Stimulated activated CD4-positive, alpha-beta T cell treated with anti-CD3 and anti-CD28 coated beads, Interleukin-12 subunit alpha, Interleukin-12 subunit beta, amount 100 ng/mL, for 48 hours (primary cell): Measurements from ENCODE around the gene MTARC1.

Source experiments
- DNase-seq, 3 donors: peaks; one replicate each; pipeline ENCODE4 v3.0.0-alpha.2; 2020; ENCODE audit warnings: low read depth in 2 of 3, low spot score in 1 of 3

The MTARC1 gene

GRCh38 chr1:220804202-220804586 is 17.5 kb downstream of the MTARC1 start:
- DNase-seq, result no peak

- no peak for DNase-seq
These were observed 19.7 kb downstream of the MTARC1 start for GRCh38 chr1:220806408-220806807.

DNA sequence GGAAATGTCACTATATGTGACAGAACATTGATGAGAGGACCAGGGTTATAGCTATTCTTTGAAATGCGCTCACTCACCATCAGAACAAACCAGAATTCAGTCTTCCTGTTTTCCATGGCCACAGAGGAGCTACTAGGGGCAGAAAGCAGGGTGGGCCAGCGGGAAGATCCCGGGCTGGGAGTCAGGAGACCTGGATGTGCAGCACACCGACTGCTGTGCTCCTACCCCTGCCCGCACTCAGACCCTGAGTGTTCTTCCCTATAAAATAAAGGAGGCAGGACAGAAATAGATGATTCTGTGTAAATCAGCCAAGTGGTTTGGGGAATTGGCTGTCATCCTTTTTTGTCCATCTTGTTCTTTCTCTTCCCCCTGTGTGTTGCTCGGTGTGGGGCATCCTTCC is 21.0 kb downstream of the MTARC1 start:
- DNase-seq, result no peak

- no peak for DNase-seq
These were observed 21.9 kb downstream of the MTARC1 start for GRCh38 chr1:220808345-220809186.

DNA sequence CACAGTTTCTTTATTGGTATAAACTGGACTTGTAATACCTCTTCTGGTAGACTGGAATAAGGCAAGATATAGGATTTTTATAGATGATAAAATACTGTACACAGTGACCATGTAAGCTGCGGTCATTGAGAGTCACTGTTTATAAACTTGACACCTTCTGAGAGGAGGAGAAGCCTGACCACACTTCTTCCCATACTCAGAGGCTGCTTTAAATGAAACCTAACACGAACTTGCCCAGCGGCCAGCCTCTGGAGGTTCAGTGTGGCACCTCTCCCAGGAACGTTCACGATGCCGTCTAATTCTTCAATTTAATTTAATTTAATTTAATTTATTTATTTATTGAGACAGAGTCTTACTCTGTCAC is 22.5 kb downstream of the MTARC1 start:
- DNase-seq, result no peak

DNA sequence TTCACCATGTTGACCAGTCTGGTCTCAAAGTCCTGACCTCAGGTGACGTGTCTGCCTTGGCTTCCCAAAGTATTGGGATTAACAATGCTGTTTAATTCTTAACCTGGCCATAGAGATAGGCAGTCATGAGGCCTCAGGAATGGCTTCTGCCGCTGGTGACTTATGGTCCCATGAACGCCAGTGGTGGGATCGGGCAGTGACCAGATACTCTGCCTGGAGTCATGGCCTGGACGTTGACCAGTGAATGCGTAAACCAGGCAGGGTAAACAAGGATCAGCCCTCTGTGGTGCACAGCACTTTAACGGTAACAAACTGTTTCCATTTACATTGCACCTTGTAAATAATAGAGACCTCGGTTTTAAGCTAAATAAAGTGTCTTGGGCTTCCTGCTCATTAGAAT is 23.0 kb downstream of the MTARC1 start:
- DNase-seq, result no peak

GRCh38 chr1:220810179-220810653 is 23.5 kb downstream of the MTARC1 start:
- peak; percentile 42 to 55 (median 53) for DNase-seq

DNA sequence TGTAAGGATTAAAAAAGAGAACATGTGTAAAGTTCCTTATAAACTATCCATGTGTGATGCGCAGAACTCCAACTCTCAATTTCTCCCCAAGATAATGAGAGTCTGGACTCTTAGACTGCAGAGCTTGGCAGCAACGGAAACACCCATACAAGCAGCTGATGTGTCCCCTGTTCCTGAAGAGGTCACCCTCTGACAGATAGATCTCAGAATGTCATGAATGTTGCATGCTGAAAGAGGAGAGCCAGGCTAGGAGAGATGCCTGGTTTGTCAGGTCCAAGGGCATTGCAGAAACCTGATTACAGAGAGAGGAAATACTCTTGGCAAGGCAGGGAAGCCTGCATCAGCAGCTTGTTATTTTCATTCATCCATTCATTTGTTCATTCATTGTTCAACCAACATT is 24.2 kb downstream of the MTARC1 start:
- no peak for DNase-seq

DNA sequence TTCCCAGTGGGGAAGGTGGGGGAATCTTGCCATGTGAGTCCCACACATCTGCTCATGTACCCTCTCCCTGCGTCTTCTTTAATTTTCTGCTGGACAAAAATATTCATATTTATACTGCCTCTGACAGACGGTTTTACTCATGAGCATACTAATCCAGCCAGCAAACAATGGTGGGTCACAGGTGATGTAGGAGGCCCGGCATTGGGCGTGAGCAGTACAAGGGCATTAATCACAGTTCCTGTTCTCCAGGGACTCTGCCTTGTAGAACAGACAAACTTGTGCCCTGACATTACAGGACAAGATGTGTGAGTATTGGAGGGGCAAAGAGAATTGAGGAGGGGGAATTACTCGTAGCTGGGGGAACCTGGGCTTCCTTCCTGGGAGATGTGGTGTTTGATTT is 25.0 kb downstream of the MTARC1 start:
- no peak for DNase-seq

DNA sequence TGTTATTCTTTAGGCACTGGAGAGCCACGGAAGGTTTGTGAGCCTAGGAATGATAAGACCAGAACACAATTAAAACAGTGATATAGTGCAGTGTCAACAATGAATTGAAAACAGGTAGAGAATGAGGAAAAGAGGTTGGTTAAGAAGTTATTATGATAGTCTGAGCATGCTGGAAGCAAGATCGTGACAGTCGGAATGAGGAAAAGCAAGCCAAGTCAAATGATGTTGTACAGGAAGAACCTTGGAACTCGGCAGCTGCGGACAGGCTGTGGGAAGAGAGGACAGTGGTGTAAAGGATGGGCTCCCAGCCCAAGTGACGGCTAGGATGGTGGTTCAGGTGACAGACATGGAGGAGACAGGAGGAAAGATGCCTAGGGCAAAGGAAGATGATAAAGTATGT is 25.6 kb downstream of the MTARC1 start:
- DNase-seq, result no peak

- DNase-seq, result no peak
These were observed 26.3 kb downstream of the MTARC1 start for GRCh38 chr1:220813013-220813412.

DNA sequence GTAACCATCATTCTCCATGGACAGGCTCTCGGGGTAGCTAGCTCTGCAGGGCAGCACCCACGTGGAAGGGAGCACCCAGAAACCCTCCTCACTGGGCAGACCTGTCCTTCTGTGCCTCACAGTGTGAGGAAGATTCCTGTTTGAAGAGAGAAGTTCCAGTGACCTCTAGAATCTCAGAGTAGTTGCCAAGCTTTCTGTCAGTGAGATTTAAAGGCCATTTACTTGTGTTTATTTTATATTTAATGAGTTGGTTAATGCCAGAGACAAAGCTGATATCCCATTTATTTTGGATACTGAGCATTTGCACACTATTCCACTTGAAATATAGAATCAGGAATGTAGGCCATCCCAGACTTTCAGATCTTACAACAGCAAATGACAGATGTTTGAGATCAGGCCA is 28.7 kb downstream of the MTARC1 start:
- DNase-seq, result no peak

GRCh38 chr1:220817907-220818306 is 31.2 kb downstream of the MTARC1 start:
- DNase-seq, result no peak

GRCh38 chr1:220818421-220819173 is 31.9 kb downstream of the MTARC1 start:
- no peak for DNase-seq

DNA sequence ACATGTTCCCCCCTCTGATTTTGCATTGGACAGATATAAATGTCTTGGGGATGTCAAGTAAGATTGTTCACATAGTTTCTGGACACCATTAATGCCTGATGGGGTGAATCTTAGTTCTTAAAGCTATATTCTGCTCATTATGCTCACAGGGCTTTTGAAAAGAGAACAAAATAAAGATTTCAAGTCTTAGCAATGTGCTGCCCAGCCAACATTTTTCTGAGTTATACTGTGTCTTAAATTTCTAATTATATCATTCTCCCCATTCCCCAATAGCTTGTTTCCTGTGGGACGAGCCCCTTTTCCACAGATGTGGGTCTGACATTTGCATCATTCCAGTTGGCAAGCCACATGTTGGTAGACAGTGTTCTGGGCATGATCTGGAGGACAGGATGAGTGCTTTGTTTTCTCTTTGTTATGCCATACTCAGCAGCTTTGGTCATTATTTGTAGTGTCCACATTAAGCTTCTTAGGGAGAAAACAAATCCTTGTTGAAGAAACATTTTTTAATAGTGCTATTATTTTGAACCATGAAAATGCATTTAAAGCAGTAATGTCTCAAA is 32.8 kb downstream of the MTARC1 start:
- no peak for DNase-seq

DNA sequence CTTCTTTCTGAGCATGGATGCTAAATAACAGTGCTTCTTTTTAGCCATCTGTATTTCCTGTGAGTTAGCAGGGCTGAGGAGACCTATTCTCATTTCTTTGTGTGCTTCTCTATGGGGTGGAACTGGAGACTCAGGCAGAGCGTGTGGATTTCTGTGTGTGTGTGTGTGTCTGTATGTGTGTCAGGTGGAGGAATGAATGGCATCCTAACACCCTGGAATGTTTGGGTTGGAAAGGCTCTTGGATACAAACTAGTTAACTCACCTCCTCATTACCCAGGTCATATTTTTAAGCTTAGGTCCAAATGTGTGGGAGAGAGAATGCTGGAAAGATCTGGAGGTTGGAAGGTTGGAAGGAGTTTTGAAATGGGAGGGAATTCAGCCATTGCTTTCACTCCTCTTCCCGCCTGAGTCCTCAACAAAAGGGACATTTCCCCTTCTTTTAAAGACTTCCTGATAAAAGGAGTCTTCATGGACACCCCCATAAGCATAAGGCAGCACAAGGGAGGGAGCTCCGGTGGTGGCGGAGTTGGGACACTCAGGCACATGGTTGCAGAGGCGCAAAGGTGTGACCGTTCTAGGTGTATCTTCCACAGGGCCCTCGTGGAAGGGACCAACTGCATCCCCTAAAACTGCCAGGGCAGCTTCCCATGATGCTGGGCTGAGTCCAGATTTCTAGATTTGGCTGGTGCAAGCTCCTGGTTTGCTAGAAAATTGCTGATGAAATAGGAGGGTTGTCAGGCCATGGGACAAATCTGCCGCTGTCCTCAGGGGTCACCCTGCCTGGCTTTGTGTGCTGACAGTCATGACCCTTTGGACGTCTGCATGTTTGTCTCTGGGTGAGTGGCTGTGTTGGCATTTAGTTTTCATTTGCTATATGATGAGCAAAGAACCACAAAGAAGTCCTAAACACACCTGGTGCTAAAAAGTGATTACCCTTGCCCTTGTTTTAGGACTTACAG is 37.6 kb downstream of the MTARC1 start:
- no peak for DNase-seq

DNA sequence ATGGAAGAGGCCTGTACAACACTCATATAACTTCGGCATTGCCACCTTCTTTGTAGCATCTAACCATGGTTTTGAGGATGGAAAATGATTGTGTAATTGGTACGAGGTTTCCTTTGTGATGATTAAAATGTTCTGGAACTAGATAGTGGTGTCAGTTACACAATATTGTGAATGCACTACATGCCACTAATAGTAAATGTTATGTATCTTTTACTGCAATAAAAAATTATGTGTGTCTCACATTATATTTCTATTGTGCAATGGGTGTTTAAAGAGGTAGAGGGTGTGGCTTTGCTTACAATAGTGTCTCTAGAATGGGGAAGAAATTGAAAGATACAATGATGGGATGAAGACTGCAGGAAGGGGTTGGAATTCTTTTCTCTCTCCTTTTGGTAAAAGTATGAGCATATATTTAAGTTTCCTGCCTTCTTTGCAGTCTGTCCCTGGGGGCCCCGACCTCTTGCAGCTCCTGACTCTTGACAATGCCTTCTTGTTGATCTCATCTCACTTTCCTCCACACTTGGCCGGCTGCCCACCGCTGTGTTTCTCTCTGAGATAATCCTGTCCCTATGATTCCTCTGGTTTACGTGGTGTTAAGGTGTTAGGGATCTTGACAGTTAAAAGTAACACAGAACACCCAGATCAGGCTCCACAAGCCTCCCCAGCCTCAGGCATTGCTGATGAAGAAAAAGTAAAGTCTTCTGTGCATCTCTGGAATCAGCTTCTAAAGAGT is 39.3 kb downstream of the MTARC1 start:
- no peak for DNase-seq

DNA sequence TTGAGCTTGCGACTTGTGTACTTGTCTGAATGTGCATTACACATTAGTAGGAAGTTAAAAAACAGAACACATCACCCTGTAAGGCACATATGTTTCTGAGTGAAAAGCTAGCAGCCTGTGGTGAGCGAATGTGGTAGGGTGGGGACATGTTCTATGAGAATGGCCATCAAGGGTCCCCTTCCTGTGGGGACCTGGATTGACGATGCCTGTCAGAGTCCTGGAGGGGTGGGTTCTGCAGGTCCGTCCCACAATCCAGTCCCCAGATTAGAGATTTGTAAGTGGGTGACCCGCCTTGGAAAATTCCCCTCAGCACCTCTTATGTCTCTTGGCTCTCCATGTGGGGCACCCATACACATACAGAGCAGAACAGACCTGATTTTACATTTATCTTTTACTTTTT is 40.0 kb downstream of the MTARC1 start:
- no peak for DNase-seq

DNA sequence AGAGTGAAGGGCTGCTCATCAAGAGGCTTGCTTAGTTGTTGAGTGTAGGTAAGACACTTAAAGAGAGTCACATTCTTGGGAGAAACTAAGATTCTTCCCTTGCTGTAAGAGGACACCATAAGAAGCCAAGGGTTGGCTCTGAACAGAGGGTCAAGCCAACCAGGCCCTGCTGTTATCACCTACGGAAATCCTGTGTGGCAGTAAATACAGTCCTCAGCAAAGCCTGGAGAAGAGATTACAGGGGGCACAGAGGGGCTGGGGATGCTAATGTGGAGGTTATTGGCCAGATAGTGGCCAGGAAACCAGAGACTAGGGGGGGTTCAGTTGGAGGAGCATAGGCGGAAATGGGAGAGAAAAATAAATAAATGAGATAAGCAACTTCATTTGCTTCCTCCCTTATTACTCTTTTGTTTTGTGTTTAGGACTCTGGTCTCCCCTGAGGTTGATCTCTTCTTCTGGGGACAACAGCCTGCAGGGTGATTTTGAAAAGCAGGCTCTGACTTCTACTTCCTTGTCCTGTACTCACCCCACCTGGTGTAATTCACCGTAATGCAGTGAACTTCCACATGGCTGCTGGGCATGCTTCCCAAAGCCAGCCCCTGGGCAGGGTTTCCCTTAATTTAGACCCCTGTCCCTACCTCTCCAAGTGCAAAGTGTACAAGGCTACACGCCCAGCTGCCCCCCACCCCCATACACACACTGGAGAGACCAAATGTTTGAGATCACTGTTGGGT is 40.9 kb downstream of the MTARC1 start:
- no peak for DNase-seq

DNA sequence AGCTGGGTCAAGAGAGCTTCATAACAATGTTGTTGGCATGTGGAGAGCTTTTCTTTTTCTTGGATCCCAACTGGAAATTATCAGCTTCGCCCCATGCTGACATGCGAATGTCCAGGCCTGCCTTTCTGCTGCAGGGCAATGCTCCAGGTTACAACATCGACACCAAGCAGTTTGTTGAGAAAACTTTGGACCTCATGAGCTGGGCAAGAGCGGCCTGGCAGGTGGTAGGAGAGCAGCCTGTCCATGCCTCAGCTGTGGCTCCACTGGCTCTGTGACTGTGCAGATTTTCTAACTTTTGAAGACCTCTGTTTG is 41.4 kb downstream of the MTARC1 start:
- no peak for DNase-seq
